Stimulated activated CD8-positive, alpha-beta memory T cell treated with anti-CD3 and anti-CD28 coated beads, Interleukin-12 subunit alpha, Interleukin-12 subunit beta, amount 100 ng/mL, for 1 hour (primary cell): ENCODE data around the gene PET100.

Experiments
- DNase-seq: peaks from one replicate; pipeline ENCODE4 v3.0.0-alpha.2; 2020; ENCODE audit warnings: low read depth

The PET100 gene

GRCh38 chr19:7629347-7630054 is at the start of gene PET100, which contains the start of gene XAB2:
TSS of gene PET100 (plus strand) at chr19:7629793. CDS start at chr19:7629834, 41 bp downstream.
TSS of gene XAB2 (minus strand) at chr19:7629545. CDS start at chr19:7629527, 18 bp downstream.
- peak; percentile 92 for DNase-seq

GRCh38 chr19:7582446-7582845 is 47.1 kb upstream of the PET100 start:
- DNase-seq, result no peak

GRCh38 chr19:7589822-7590221 is 39.8 kb upstream of the PET100 start:
- no peak for DNase-seq

- no peak for DNase-seq
These were observed 39.3 kb upstream of the PET100 start for GRCh38 chr19:7590256-7590655.

- no peak for DNase-seq
These were observed 34.0 kb upstream of the PET100 start, which contains the start of gene CAMSAP3 for GRCh38 chr19:7595466-7596133. TSS of gene CAMSAP3 (plus strand) at chr19:7595863. CDS start at chr19:7596003, 140 bp downstream.

- DNase-seq, result no peak
These were observed 33.2 kb upstream of the PET100 start for GRCh38 chr19:7596211-7596937.

GRCh38 chr19:7597689-7598088 is 31.9 kb upstream of the PET100 start:
- no peak for DNase-seq

- no peak for DNase-seq
These were observed 31.4 kb upstream of the PET100 start for GRCh38 chr19:7598180-7598579.

- DNase-seq, result no peak
These were observed 28.9 kb upstream of the PET100 start for GRCh38 chr19:7600721-7601120.

- DNase-seq, result no peak
These were observed 27.2 kb upstream of the PET100 start for GRCh38 chr19:7602240-7602934.

GRCh38 chr19:7602935-7603497 is 26.6 kb upstream of the PET100 start:
- DNase-seq, result no peak

- DNase-seq, result no peak
These were observed 25.7 kb upstream of the PET100 start for GRCh38 chr19:7603919-7604318.

GRCh38 chr19:7605490-7606222 is 23.9 kb upstream of the PET100 start:
- DNase-seq, result no peak

- DNase-seq, result no peak
These were observed 23.3 kb upstream of the PET100 start for GRCh38 chr19:7606289-7606688.

- no peak for DNase-seq
These were observed 22.2 kb upstream of the PET100 start for GRCh38 chr19:7607212-7607873.

GRCh38 chr19:7607874-7608560 is 21.6 kb upstream of the PET100 start:
- no peak for DNase-seq

GRCh38 chr19:7610491-7611240 is 18.9 kb upstream of the PET100 start:
- no peak for DNase-seq

- no peak for DNase-seq
These were observed 17.9 kb upstream of the PET100 start for GRCh38 chr19:7611541-7612279.
